ENCODE data around the gene GPRASP1. TPM values are rescaled to one million over a fixed set of nuclear protein-coding genes. Genes with fewer than 3 reads are reported as not detected.
A peak's percentile ranks its signal among the peaks of the same experiment; 100 is the strongest.
"Not testable (repeated sequence)": the region's sequence is repeated elsewhere in the genome, so short reads cannot be mapped to it uniquely, and the experiment has no call there.

The GPRASP1 gene
- total RNA-seq, 1 donor from 2014 or later: 7.3 TPM

- peaks cover 16% of the 10 kb centered on the region for H3K9me3 Mint-ChIP-seq
- peaks cover 8% of the 10 kb centered on the region for H3K36me3 Mint-ChIP-seq
- TF ChIP-seq CTCF (IDR thresholded peaks at IDR 0.05) (no peak), EZH2 (IDR thresholded peaks at IDR 0.05) (no peak)
- H3K4me2 ChIP-seq: no peak overlapping the region
- H3K9me3 ChIP-seq (ENCODE audit: low read depth): no peaks in the 10 kb centered on the region
- no peak overlapping the region for H2AFZ ChIP-seq (replicated peaks)
- H3K4me1 Mint-ChIP-seq: peaks cover 4% of the 10 kb centered on the region
- no peaks in the 10 kb centered on the region for H3K4me1 ChIP-seq
- no peak overlapping the region for H3K9ac ChIP-seq
- H3K27me3 ChIP-seq: no peaks in the 10 kb centered on the region
- no peak overlapping the region for H3K27ac Mint-ChIP-seq
- H3K4me3 ChIP-seq: no peak overlapping the region
- H3K27me3 Mint-ChIP-seq (ENCODE audit: insufficient read depth, low read depth): peaks cover 12% of the 10 kb centered on the region
- H4K20me1 ChIP-seq (ENCODE audit: low read depth): no peaks in the 10 kb centered on the region
- no peak for DNase-seq (ENCODE audit: low spot score)
- H3F3A ChIP-seq (ENCODE audit: low read depth): no peaks in the 10 kb centered on the region
- no peaks in the 10 kb centered on the region for H3K79me2 ChIP-seq (ENCODE audit: low read depth)
- H3K36me3 ChIP-seq: no peaks in the 10 kb centered on the region
- no peak overlapping the region for H3K4me3 Mint-ChIP-seq
- H3K27ac ChIP-seq: no peak overlapping the region
Observed at GRCh38 chrX:102654696-102655095, 3.4 kb downstream of the GPRASP1 start.

GRCh38 chrX:102658556-102658955 lies 7.3 kb downstream of the GPRASP1 start:
- H4K20me1 ChIP-seq (ENCODE audit: low read depth): no peaks in the 10 kb centered on the region
- no peak overlapping the region for H3K4me3 ChIP-seq
- no peaks in the 10 kb centered on the region for H3K79me2 ChIP-seq (ENCODE audit: low read depth)
- no peak overlapping the region for H2AFZ ChIP-seq (replicated peaks)
- H3K27ac ChIP-seq: no peak overlapping the region
- H3K27me3 ChIP-seq: no peaks in the 10 kb centered on the region
- H3K27me3 Mint-ChIP-seq (ENCODE audit: insufficient read depth, low read depth): peaks cover 5% of the 10 kb centered on the region
- H3K4me3 Mint-ChIP-seq: no peak overlapping the region
- no peaks in the 10 kb centered on the region for H3F3A ChIP-seq (ENCODE audit: low read depth)
- DNase-seq (ENCODE audit: low spot score): no peak
- peaks cover 3% of the 10 kb centered on the region for H3K36me3 Mint-ChIP-seq
- H3K9me3 ChIP-seq (ENCODE audit: low read depth): no peaks in the 10 kb centered on the region
- TF ChIP-seq EZH2phosphoT487 (IDR thresholded peaks at IDR 0.05) (no peak), CTCF (IDR thresholded peaks at IDR 0.05) (no peak), EZH2 (IDR thresholded peaks at IDR 0.05) (no peak)
- H3K9ac ChIP-seq: no peak overlapping the region
- H3K9me3 Mint-ChIP-seq: peaks cover under 1% of the 10 kb centered on the region
- peaks cover 8% of the 10 kb centered on the region for H3K4me1 Mint-ChIP-seq
- no peaks in the 10 kb centered on the region for H3K36me3 ChIP-seq
- H3K27ac Mint-ChIP-seq: no peak overlapping the region
- no peak overlapping the region for H3K4me2 ChIP-seq
- H3K4me1 ChIP-seq: no peaks in the 10 kb centered on the region

GRCh38 chrX:102659790-102660757 lies 8.8 kb downstream of the GPRASP1 start:
- Histone ChIP-seq H3K4me2 (peak overlapping the region; percentile 79), H3K4me3 (peak overlapping the region; percentile 58), H2AFZ (replicated peaks) (peak overlapping the region; percentile 85), H3K27me3 (no peaks in the 10 kb centered on the region), H3F3A (ENCODE audit: low read depth) (no peaks in the 10 kb centered on the region), H3K36me3 (no peaks in the 10 kb centered on the region), H3K4me1 (no peaks in the 10 kb centered on the region), H4K20me1 (ENCODE audit: low read depth) (no peaks in the 10 kb centered on the region), H3K27ac (no peak overlapping the region), H3K9me3 (ENCODE audit: low read depth) (peaks cover 9% of the 10 kb centered on the region), H3K79me2 (ENCODE audit: low read depth) (no peaks in the 10 kb centered on the region), H3K9ac (peak overlapping the region; percentile 68)
- peak; percentile 80 for DNase-seq (ENCODE audit: low spot score)
- H3K4me1 Mint-ChIP-seq: peaks cover 8% of the 10 kb centered on the region
- peak overlapping the region; percentile 90 for H3K4me3 Mint-ChIP-seq
- H3K36me3 Mint-ChIP-seq: peaks cover 8% of the 10 kb centered on the region
- TF ChIP-seq EZH2phosphoT487 (IDR thresholded peaks at IDR 0.05) (no peak), EZH2 (IDR thresholded peaks at IDR 0.05) (no peak), CTCF (IDR thresholded peaks at IDR 0.05) (no peak)
- H3K27me3 Mint-ChIP-seq (ENCODE audit: insufficient read depth, low read depth): peaks cover 2% of the 10 kb centered on the region
- peaks cover 8% of the 10 kb centered on the region for H3K9me3 Mint-ChIP-seq
- peak overlapping the region; percentile 74 for H3K27ac Mint-ChIP-seq

GRCh38 chrX:102663820-102664219 lies 12.5 kb downstream of the GPRASP1 start:
- H3K9me3 ChIP-seq (ENCODE audit: low read depth); H4K20me1 ChIP-seq (ENCODE audit: low read depth); H3K36me3 ChIP-seq; H3K4me1 ChIP-seq; H3K4me2 ChIP-seq; H3K4me1 Mint-ChIP-seq; H2AFZ ChIP-seq (replicated peaks); H3K27ac Mint-ChIP-seq; H3K36me3 Mint-ChIP-seq; H3K27ac ChIP-seq; H3K27me3 Mint-ChIP-seq (ENCODE audit: insufficient read depth, low read depth); H3K4me3 ChIP-seq; DNase-seq (ENCODE audit: low spot score); H3K27me3 ChIP-seq; H3K4me3 Mint-ChIP-seq; H3K79me2 ChIP-seq (ENCODE audit: low read depth); H3F3A ChIP-seq (ENCODE audit: low read depth); H3K9ac ChIP-seq: not testable (repeated sequence)
- H3K9me3 Mint-ChIP-seq: peaks cover 37% of the 10 kb centered on the region

- peaks cover 41% of the 10 kb centered on the region for H3K9me3 Mint-ChIP-seq
- not testable (repeated sequence) for H3K36me3 Mint-ChIP-seq, H3K27ac ChIP-seq
Observed at GRCh38 chrX:102667034-102667433, 15.8 kb downstream of the GPRASP1 start.

More at GRCh38 chrX:102667034-102667433, 15.8 kb downstream of the GPRASP1 start:
- H3K36me3 ChIP-seq; H2AFZ ChIP-seq (replicated peaks); H3K9me3 ChIP-seq (ENCODE audit: low read depth); H3K4me3 Mint-ChIP-seq; H3K4me1 ChIP-seq; H3K79me2 ChIP-seq (ENCODE audit: low read depth); H4K20me1 ChIP-seq (ENCODE audit: low read depth); H3K9ac ChIP-seq; H3K27me3 Mint-ChIP-seq (ENCODE audit: insufficient read depth, low read depth); H3K4me1 Mint-ChIP-seq; H3K4me2 ChIP-seq; DNase-seq (ENCODE audit: low spot score); H3K27me3 ChIP-seq; H3F3A ChIP-seq (ENCODE audit: low read depth); H3K27ac Mint-ChIP-seq; H3K4me3 ChIP-seq: not testable (repeated sequence)

Data from neural progenitor cell (in vitro differentiated cells).